HepG2 (cell line): ENCODE data around the gene OCSTAMP. TPM values are rescaled to one million over a fixed set of nuclear protein-coding genes. Genes with fewer than 3 reads are reported as not detected.

ENCODE experiments used
- BRF2 ChIP-seq: sonication (generic); formaldehyde crosslinking; IDR thresholded peaks from 2 replicates; pipeline ENCODE4 v1.8.1; 2022; ENCODE audit warnings: mild to moderate bottlenecking, missing genetic modification reagents
- GLMP ChIP-seq: sonication (generic); formaldehyde crosslinking; IDR thresholded peaks from 2 replicates; pipeline ENCODE4 v1.9.0; 2021; ENCODE audit warnings: missing genetic modification reagents, mild to moderate bottlenecking, borderline replicate concordance
- GMEB2 ChIP-seq: IDR thresholded peaks from 2 replicates; pipeline ENCODE4 v1.6.1; 2016; ENCODE audit warnings: missing biosample characterization, missing genetic modification reagents, low read depth
- HDAC1 ChIP-seq: sonication (generic); formaldehyde crosslinking; IDR thresholded peaks from 2 replicates; pipeline ENCODE4 v1.5.1; 2020; ENCODE audit warnings: mild to moderate bottlenecking, missing genetic modification reagents
- HNRNPLL ChIP-seq: fragments of 200-400 bp; formaldehyde crosslinking; IDR thresholded peaks from 2 replicates; pipeline ENCODE4 v1.6.1; 2017; ENCODE audit warnings: mild to moderate bottlenecking, low read depth, low read length; ENCODE audit not compliant: poor library complexity, severe bottlenecking
- IRF1 ChIP-seq: sonication (generic); formaldehyde crosslinking; IDR thresholded peaks from 2 replicates; pipeline ENCODE4 v1.4.0; 2020; ENCODE audit warnings: low read depth, mild to moderate bottlenecking, missing genetic modification reagents
- ISL2 ChIP-seq: sonication (generic); formaldehyde crosslinking; IDR thresholded peaks from 2 replicates; pipeline ENCODE4 v1.5.0; 2020; ENCODE audit warnings: missing genetic modification reagents
- KDM1A ChIP-seq: IDR thresholded peaks from 2 replicates; pipeline ENCODE4 v1.6.1; 2016; ENCODE audit warnings: missing compliant biosample characterization
- KLF12 ChIP-seq: sonication (generic); formaldehyde crosslinking; IDR thresholded peaks from 2 replicates; pipeline ENCODE4 v1.4.0; 2020; ENCODE audit warnings: missing genetic modification reagents, borderline replicate concordance
- MATR3 ChIP-seq: sonication (generic); formaldehyde crosslinking; IDR thresholded peaks from 2 replicates; pipeline ENCODE4 v1.4.0; 2020; ENCODE audit warnings: missing genetic modification reagents
- POLR2AphosphoS5 ChIP-seq: IDR thresholded peaks from 2 replicates; pipeline ENCODE4 v1.6.1; 2012; ENCODE audit warnings: low read depth, low read length
- RARA ChIP-seq: IDR thresholded peaks from 2 replicates; pipeline ENCODE4 v1.6.1; 2016; ENCODE audit warnings: missing genetic modification reagents, missing compliant biosample characterization
- RFXANK ChIP-seq: IDR thresholded peaks from 2 replicates; pipeline ENCODE4 v1.6.1; 2016
- SP1 ChIP-seq, 2 experiments: fragments of 450-650 bp in 1 of 2; sonication (generic) in 1 of 2; formaldehyde crosslinking in 1 of 2; IDR thresholded peaks; 2 replicates each; pipeline versions ENCODE4 v1.4.0 to v1.6.1; 2016 to 2020; ENCODE audit warnings: missing genetic modification reagents in 1 of 2
- STAG1 ChIP-seq: sonication (generic); formaldehyde crosslinking; IDR thresholded peaks from 2 replicates; pipeline ENCODE4 v1.4.0; 2020; ENCODE audit warnings: missing genetic modification reagents
- STAT5B ChIP-seq: sonication (generic); formaldehyde crosslinking; IDR thresholded peaks from 2 replicates; pipeline ENCODE4 v1.4.0; 2020; ENCODE audit warnings: missing genetic modification reagents
- TFE3 ChIP-seq: IDR thresholded peaks from 2 replicates; pipeline ENCODE4 v1.6.1; 2016
- U2AF2 ChIP-seq: fragments of 200-400 bp; formaldehyde crosslinking; IDR thresholded peaks from 2 replicates; pipeline ENCODE4 v1.6.1; 2017; ENCODE audit warnings: low read depth, mild to moderate bottlenecking, low read length
- ZBTB14 ChIP-seq: sonication (generic); formaldehyde crosslinking; IDR thresholded peaks from 2 replicates; pipeline ENCODE4 v1.4.0; 2020; ENCODE audit warnings: missing genetic modification reagents
- ZNF652 ChIP-seq: IDR thresholded peaks from 2 replicates; pipeline ENCODE4 v1.6.1; 2016; ENCODE audit warnings: low read depth, borderline replicate concordance
- ZNF703 ChIP-seq: sonication (generic); formaldehyde crosslinking; IDR thresholded peaks from 2 replicates; pipeline ENCODE4 v1.5.1; 2020; ENCODE audit warnings: missing genetic modification reagents, mild to moderate bottlenecking, moderate library complexity, borderline replicate concordance
- ZSCAN31 ChIP-seq: sonication (generic); formaldehyde crosslinking; IDR thresholded peaks from 2 replicates; pipeline ENCODE4 v1.5.0; 2020; ENCODE audit warnings: low read depth, mild to moderate bottlenecking, missing genetic modification reagents
- polyA plus RNA-seq, 8 experiments: library from polyadenylated mRNA; depleted of rRNA in 3 of 8; stranded (reverse) in 7 of 8; unstranded in 1 of 8; fragments of >200 nt; fragmentation: Illumina TruSeq in 4 of 8; extraction: Trizol in 4 of 8; gene quantifications; 2 replicates each; pipeline versions ENCODE4 v1.2.1 to v1.2.3, GENCODE V29; 2011 to 2016; ENCODE audit warnings: low read depth in 4 of 8, missing spikeins in 1 of 8, mixed read lengths in 1 of 8; ENCODE audit not compliant: insufficient read depth in 1 of 8
- total RNA-seq, 5 experiments: library from RNA; depleted of rRNA; stranded (reverse); fragments of >200 nt; fragmentation: Illumina TruSeq; extraction: Trizol; gene quantifications; 2 replicates each; pipeline ENCODE4 v1.2.3, GENCODE V29; 2016; ENCODE audit warnings: low read depth in 1 of 5

OCSTAMP gene
- total and polyA plus RNA-seq, 2 of the 13 experiments (the other 11 are each of a cell fraction or from before 2014, with no cell fraction given), result not detected

GRCh38 chr20:46562373-46563169 is 12.1 kb upstream of the OCSTAMP start (continued):
- no peak for TF ChIP-seq BRF2 (CRISPR knock-in tag)
- TF ChIP-seq ZNF703, result no peak
- no peak for TF ChIP-seq KDM1A
- TF ChIP-seq GMEB2, result no peak
- peak; percentile 63 for TF ChIP-seq STAG1
- no peak for TF ChIP-seq ISL2 (CRISPR knock-in tag)
- no peak for TF ChIP-seq RFXANK (CRISPR knock-in tag)
- no peak for TF ChIP-seq HNRNPLL
- no peak for TF ChIP-seq KLF12 (CRISPR knock-in tag)
- TF ChIP-seq GLMP (CRISPR knock-in tag), result no peak
- TF ChIP-seq ZNF652 (CRISPR knock-in tag), result no peak
- no peak for TF ChIP-seq SP1 (IDR thresholded peaks at IDR 0.05)
- peak; percentile 83 for TF ChIP-seq SP1 (CRISPR knock-in tag; IDR thresholded peaks at IDR 0.05)
- peak; percentile 51 for TF ChIP-seq RARA (CRISPR knock-in tag)
- TF ChIP-seq ZBTB14 (CRISPR knock-in tag), result no peak
- TF ChIP-seq MATR3, result no peak
- no peak for TF ChIP-seq STAT5B (CRISPR knock-in tag)
- TF ChIP-seq HDAC1, result peak; percentile 63; the same call in 1 of the 2 replicates
- no peak for TF ChIP-seq IRF1 (CRISPR knock-in tag)
- no peak for TF ChIP-seq U2AF2
- peak; percentile 41 for TF ChIP-seq POLR2AphosphoS5
- TF ChIP-seq ZSCAN31, result peak; percentile 32; the same call in 1 of the 2 replicates
- peak; percentile 46 for TF ChIP-seq TFE3
